Upper lobe of left lung (tissue), 6 donors: ENCODE measurements around the gene SWI5. TPM values are rescaled to one million over a fixed set of nuclear protein-coding genes. Genes with fewer than 3 reads are reported as not detected.

Experiments
- ATAC-seq, 2 donors: fragments of 200-7000 bp; cut with Tn5 transposase; one replicate each; pipeline ENCODE4 v1.9.1; 2022; ENCODE audit warnings: mild to moderate bottlenecking in 2 of 2, moderate library complexity in 2 of 2; ENCODE audit not compliant: low FRiP score in 2 of 2
- DNase-seq, 2 donors: peaks; one replicate each; pipeline ENCODE4 v3.0.0-alpha.2; 2019 to 2020
- H3K27ac ChIP-seq, 4 donors: fragments of 200-600 bp; sonication (generic); one replicate each; pipeline ENCODE4 v1.5.1; 2016 to 2019
- H3K27me3 ChIP-seq, 4 donors: fragments of 200-600 bp; sonication (generic); one replicate each; pipeline ENCODE4 v1.5.1; 2017 to 2019
- H3K36me3 ChIP-seq, 4 donors: fragments of 200-600 bp; sonication (generic); one replicate each; pipeline ENCODE4 v1.5.1; 2016 to 2019
- H3K4me1 ChIP-seq, 4 donors: fragments of 200-600 bp; sonication (generic); one replicate each; pipeline ENCODE4 v1.5.1; 2018 to 2019
- H3K4me3 ChIP-seq, 4 donors: fragments of 200-600 bp; sonication (generic); one replicate each; pipeline ENCODE4 v1.5.1; 2017 to 2019; ENCODE audit warnings: mild to moderate bottlenecking in 2 of 4, moderate library complexity in 1 of 4
- H3K9me3 ChIP-seq, 4 donors: fragments of 200-600 bp; sonication (generic); one replicate each; pipeline ENCODE4 v1.5.1; 2018 to 2019
- CTCF ChIP-seq, 6 experiments: fragments of 450-650 bp in 4 of 6; fragments of 200-600 bp in 2 of 6; sonication (generic) in 2 of 6; IDR thresholded peaks; one replicate each; pipeline ENCODE4 v1.5.1; 2016 to 2019; ENCODE audit warnings: antibody characterized with exemption in 6 of 6
- EP300 ChIP-seq, 4 donors: sonication (generic); formaldehyde crosslinking; IDR thresholded peaks; one replicate each; pipeline ENCODE4 v1.5.1; 2017; ENCODE audit warnings: antibody characterized with exemption in 4 of 4, control low read depth in 2 of 4
- POLR2A ChIP-seq, 4 donors: fragments of 450-650 bp; IDR thresholded peaks; one replicate each; pipeline ENCODE4 v1.5.1; 2016 to 2017; ENCODE audit warnings: antibody characterized with exemption in 4 of 4, mild to moderate bottlenecking in 2 of 4
- POLR2AphosphoS5 ChIP-seq, 2 donors: sonication (generic); formaldehyde crosslinking; IDR thresholded peaks; one replicate each; pipeline ENCODE4 v1.5.1; 2017; ENCODE audit warnings: antibody characterized with exemption in 2 of 2
- WGBS, 2 donors: methylation state at CpG; one replicate each; pipeline ENCODE4 v1.1.5; 2017 to 2018; 5-methylcytosine and 5-hydroxymethylcytosine counted together
- total RNA-seq, 6 donors: library from RNA; depleted of rRNA in 4 of 6; stranded (reverse); fragments of >200 nt in 4 of 6; gene quantifications; one replicate each; pipeline versions ENCODE4 v1.1.0 to v1.2.1, GENCODE V29; 2016 to 2021
- donor health status: DM: no; HTN: no; CAD: no; lungs with moderate emphysema.
- donor health status: DM: no; HTN: yes; CAD: no; lungs with severe emphysema.

Gene SWI5
- total RNA-seq, 6 donors from 2014 or later = 13.7 to 28.3 (median 22.8) TPM

GRCh38 chr9:128298535-128299482 is 22.7 kb downstream of the SWI5 start:
- Histone ChIP-seq H3K4me3 (no peak overlapping the region), H3K9me3 (no peaks in the 10 kb centered on the region), H3K27ac (no peak overlapping the region), H3K4me1 (peaks cover 0 to 7% (median 6%) of the 10 kb centered on the region in 4 donors), H3K36me3 (peaks cover 0 to 3% (median 0%) of the 10 kb centered on the region in 4 donors), H3K27me3 (no peaks in the 10 kb centered on the region)
- TF ChIP-seq CTCF (IDR thresholded peaks at IDR 0.05) (no peak), EP300 (IDR thresholded peaks at IDR 0.05) (no peak), POLR2A (IDR thresholded peaks at IDR 0.05) (no peak), POLR2AphosphoS5 (IDR thresholded peaks at IDR 0.05) (no peak)
- no peak for DNase-seq
- WGBS, 2 donors = 90 to 93% methylated on average over 16 to 20 of the region's 20 CpGs
- ATAC-seq = no peak

- 86 to 88% methylated on average over 9 of the region's 9 CpGs for WGBS, 2 donors
- peaks cover 0 to 18% (median 10%) of the 10 kb centered on the region in 4 donors for H3K36me3 ChIP-seq
- no peak overlapping the region for H3K27ac ChIP-seq
- peak in 1 of 2 donors; percentile 67 for ATAC-seq
- H3K27me3 ChIP-seq = no peaks in the 10 kb centered on the region
- no peak overlapping the region for H3K4me3 ChIP-seq
- no peak for DNase-seq
- TF ChIP-seq EP300 (IDR thresholded peaks at IDR 0.05) = no peak
- TF ChIP-seq POLR2AphosphoS5 (IDR thresholded peaks at IDR 0.05) = no peak
- TF ChIP-seq CTCF (IDR thresholded peaks at IDR 0.05) = no peak
- no peak for TF ChIP-seq POLR2A (IDR thresholded peaks at IDR 0.05)
- H3K9me3 ChIP-seq = no peaks in the 10 kb centered on the region
- peaks cover 0 to 4% (median 0%) of the 10 kb centered on the region in 4 donors for H3K4me1 ChIP-seq
Measured at GRCh38 chr9:128304136-128304970, 28.3 kb downstream of the SWI5 start.

GRCh38 chr9:128304971-128305288 is 28.9 kb downstream of the SWI5 start:
- peaks cover 0 to 4% (median 0%) of the 10 kb centered on the region in 4 donors for H3K4me1 ChIP-seq
- no peaks in the 10 kb centered on the region for H3K9me3 ChIP-seq
- TF ChIP-seq EP300 (IDR thresholded peaks at IDR 0.05) = no peak
- TF ChIP-seq CTCF (IDR thresholded peaks at IDR 0.05) = no peak
- no peak for TF ChIP-seq POLR2A (IDR thresholded peaks at IDR 0.05)
- TF ChIP-seq POLR2AphosphoS5 (IDR thresholded peaks at IDR 0.05) = no peak
- peaks cover 4 to 24% (median 16%) of the 10 kb centered on the region in 4 donors for H3K36me3 ChIP-seq
- no peak for DNase-seq
- H3K4me3 ChIP-seq = no peak overlapping the region
- no peak for ATAC-seq
- no peaks in the 10 kb centered on the region for H3K27me3 ChIP-seq
- WGBS, 2 donors = 70 to 86% methylated on average over 5 of the region's 5 CpGs
- H3K27ac ChIP-seq = no peak overlapping the region

GRCh38 chr9:128309551-128309950 is 33.5 kb downstream of the SWI5 start:
- 97 to 100% methylated on average over 3 to 15 of the region's 16 CpGs for WGBS, 2 donors
- Histone ChIP-seq H3K27me3 (no peaks in the 10 kb centered on the region), H3K9me3 (no peaks in the 10 kb centered on the region), H3K4me1 (peaks cover 0 to 4% (median 0%) of the 10 kb centered on the region in 4 donors), H3K4me3 (no peak overlapping the region), H3K27ac (no peak overlapping the region), H3K36me3 (peaks cover 5 to 60% (median 43%) of the 10 kb centered on the region in 4 donors)
- no peak for TF ChIP-seq POLR2AphosphoS5 (IDR thresholded peaks at IDR 0.05)
- TF ChIP-seq POLR2A (IDR thresholded peaks at IDR 0.05) = no peak
- no peak for TF ChIP-seq EP300 (IDR thresholded peaks at IDR 0.05)
- TF ChIP-seq CTCF (IDR thresholded peaks at IDR 0.05) = no peak
- DNase-seq (peak in 1 of 2 donors; percentile 70), ATAC-seq (no peak)
